ENCODE data around the gene ZNF23.

ZNF23 gene

DNA sequence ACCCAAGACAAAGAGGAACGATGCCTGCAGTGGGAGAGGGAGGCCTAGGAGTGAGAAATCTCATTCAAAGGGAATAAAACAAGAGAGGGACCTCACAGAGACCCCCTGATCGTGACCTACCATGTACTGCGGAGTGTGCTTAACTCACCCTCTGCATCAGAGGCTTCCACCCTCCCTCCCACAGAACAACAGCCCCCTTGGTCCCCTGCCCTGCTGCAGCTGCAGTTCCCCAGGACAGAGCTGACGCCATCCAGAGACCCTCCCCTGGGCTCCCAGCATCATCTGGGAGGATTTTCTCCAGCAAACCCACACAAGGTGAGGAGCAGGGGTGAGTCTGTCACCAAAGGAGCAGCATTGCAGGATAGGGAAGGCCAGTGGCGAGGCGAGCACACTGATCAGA lies 60.0 kb downstream of the ZNF23 start:
- ATAC-seq (no peak), DNase-seq (ENCODE audit: low spot score in 2 of 2) (no peak)
- Mint-ChIP-seq H3K36me3 (no peaks in the 10 kb centered on the region), H3K9me3 (no peaks in the 10 kb centered on the region), H3K27ac (no peak overlapping the region), H3K4me3 (no peak overlapping the region), H3K4me1 (no peaks in the 10 kb centered on the region)

DNA sequence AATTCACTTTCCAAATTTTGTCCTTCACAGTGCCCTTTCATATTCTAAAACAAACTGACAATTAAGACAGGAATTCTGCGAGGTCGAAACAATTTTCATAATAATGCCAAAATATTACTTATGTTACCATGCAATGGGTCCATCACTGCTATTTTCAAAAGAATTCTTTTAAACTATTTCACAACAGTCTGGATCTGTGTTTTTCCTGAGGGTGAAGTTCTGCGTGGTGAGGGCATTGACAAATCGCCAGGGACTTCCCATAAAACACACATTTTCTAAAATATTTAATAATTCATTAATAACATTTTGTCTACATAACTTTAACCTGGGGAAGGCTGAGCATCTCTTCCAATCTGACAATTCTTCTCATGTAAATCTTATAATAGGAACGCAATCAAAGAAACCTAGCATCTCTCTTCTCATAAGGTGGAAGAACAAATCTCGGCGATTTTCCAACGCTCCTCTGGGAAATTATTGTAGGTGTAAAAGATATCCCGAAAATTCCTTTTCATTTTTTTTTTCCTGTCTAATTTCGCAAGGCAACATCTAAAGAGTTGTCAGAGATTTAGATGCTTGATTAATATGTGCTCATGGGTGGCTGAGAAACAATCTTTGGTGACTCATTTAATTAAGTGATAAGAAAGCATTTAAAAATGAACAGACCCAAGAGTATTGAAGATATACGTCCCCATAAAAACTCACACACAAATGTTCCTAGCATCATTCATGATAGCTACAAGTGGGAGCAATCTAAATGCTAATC lies 62.1 kb downstream of the ZNF23 start:
- Mint-ChIP-seq H3K4me1 (no peaks in the 10 kb centered on the region), H3K27ac (no peak overlapping the region), H3K9me3 (no peaks in the 10 kb centered on the region), H3K4me3 (no peak overlapping the region), H3K36me3 (no peaks in the 10 kb centered on the region)
- DNase-seq (ENCODE audit: low spot score in 2 of 2), result no peak
- ATAC-seq, result no peak

Measured in stimulated activated effector memory CD8-positive, alpha-beta T cell treated with anti-CD3 and anti-CD28 coated beads, Interleukin-12 subunit alpha, Interleukin-12 subunit beta, amount 100 ng/mL, for 72 hours (primary cell).